Renal cortical epithelial cell (primary cell): ENCODE data around the gene CAMK2G. TPM values are rescaled to one million over a fixed set of nuclear protein-coding genes. Genes with fewer than 3 reads are reported as not detected.
"Not testable (repeated sequence)": the region's sequence is repeated elsewhere in the genome, so short reads cannot be mapped to it uniquely, and the experiment has no call there.

Experiments used
- DNase-seq: peaks from one replicate; pipeline ENCODE4 v3.0.0-alpha.2; 2011; ENCODE audit warnings: low read depth
- total RNA-seq: library from RNA; depleted of rRNA; stranded (reverse); fragments of >200 nt; gene quantifications from 2 replicates; pipeline ENCODE4 v1.2.3, GENCODE V29; 2014

Gene CAMK2G
- total RNA-seq, 1 donor from 2014 or later, result 21.1 TPM

GRCh38 chr10:73902351-73902750 lies 28.0 kb upstream of the CAMK2G start:
- no peak for DNase-seq

GRCh38 chr10:73901261-73901660 lies 26.9 kb upstream of the CAMK2G start:
- DNase-seq, result no peak

- DNase-seq, result no peak
Observed at GRCh38 chr10:73900064-73900463, 25.7 kb upstream of the CAMK2G start.

GRCh38 chr10:73899423-73899822 lies 25.1 kb upstream of the CAMK2G start:
- peak; percentile 96 for DNase-seq

GRCh38 chr10:73898730-73899410 lies 24.5 kb upstream of the CAMK2G start:
- peak; percentile 60 for DNase-seq

GRCh38 chr10:73897693-73898092 lies 23.3 kb upstream of the CAMK2G start:
- DNase-seq, result no peak

- DNase-seq, result not testable (repeated sequence)
Observed at GRCh38 chr10:73895381-73895780, 21.0 kb upstream of the CAMK2G start.

GRCh38 chr10:73894245-73894971 lies 20.1 kb upstream of the CAMK2G start:
- DNase-seq, result peak; percentile 95

GRCh38 chr10:73893426-73893825 lies 19.1 kb upstream of the CAMK2G start:
- DNase-seq, result no peak

GRCh38 chr10:73892310-73893030 lies 18.1 kb upstream of the CAMK2G start:
- DNase-seq, result no peak

- DNase-seq, result no peak
Observed at GRCh38 chr10:73891540-73891939, 17.2 kb upstream of the CAMK2G start.

- not testable (repeated sequence) for DNase-seq
Observed at GRCh38 chr10:73890830-73891229, 16.5 kb upstream of the CAMK2G start.

GRCh38 chr10:73890261-73890660 lies 15.9 kb upstream of the CAMK2G start:
- DNase-seq, result no peak

GRCh38 chr10:73889416-73889815 lies 15.1 kb upstream of the CAMK2G start:
- DNase-seq, result not testable (repeated sequence)

- DNase-seq, result peak; percentile 89
Observed at GRCh38 chr10:73889014-73889413, 14.7 kb upstream of the CAMK2G start.

GRCh38 chr10:73888514-73888913 lies 14.2 kb upstream of the CAMK2G start:
- DNase-seq, result peak; percentile 34

GRCh38 chr10:73887294-73888039 lies 13.1 kb upstream of the CAMK2G start:
- peak; percentile 91 for DNase-seq

- peak; percentile 21 for DNase-seq
Observed at GRCh38 chr10:73886661-73887293, 12.4 kb upstream of the CAMK2G start.

- DNase-seq, result peak; percentile 68
Observed at GRCh38 chr10:73886085-73886529, 11.8 kb upstream of the CAMK2G start.

GRCh38 chr10:73884017-73884416 lies 9.7 kb upstream of the CAMK2G start:
- DNase-seq, result no peak

- DNase-seq, result no peak
Observed at GRCh38 chr10:73881221-73881919, 7.0 kb upstream of the CAMK2G start.
